Fibroblast of the conjunctiva (primary cell): Measurements from ENCODE around the gene TSPAN5.

Experiments
- DNase-seq: peaks from one replicate; pipeline ENCODE4 v3.0.0-alpha.2; 2010; ENCODE audit warnings: low read depth

The TSPAN5 gene

DNA sequence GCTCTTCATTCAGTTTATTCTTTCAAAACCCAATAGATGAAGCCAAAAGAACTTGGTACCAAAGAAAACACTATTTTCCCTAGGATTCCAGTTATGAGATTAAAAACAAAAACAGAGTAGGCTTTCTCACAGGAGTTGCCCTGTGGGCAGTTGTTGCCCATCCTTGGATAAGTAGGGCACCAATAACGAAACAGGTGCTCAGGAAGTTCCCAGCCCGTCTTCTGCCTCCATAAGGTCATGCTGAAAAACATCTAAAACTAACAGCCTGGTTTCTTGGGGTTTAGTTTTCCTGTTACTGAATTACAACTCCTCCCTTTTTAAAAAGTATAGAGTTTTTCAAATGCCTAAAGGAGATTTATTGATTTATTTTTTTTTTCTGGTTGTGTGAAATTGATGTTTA lies 14.7 kb downstream of the TSPAN5 start:
- DNase-seq = no peak

GRCh38 chr4:98642991-98643426 lies 15.4 kb downstream of the TSPAN5 start:
- DNase-seq = no peak

DNA sequence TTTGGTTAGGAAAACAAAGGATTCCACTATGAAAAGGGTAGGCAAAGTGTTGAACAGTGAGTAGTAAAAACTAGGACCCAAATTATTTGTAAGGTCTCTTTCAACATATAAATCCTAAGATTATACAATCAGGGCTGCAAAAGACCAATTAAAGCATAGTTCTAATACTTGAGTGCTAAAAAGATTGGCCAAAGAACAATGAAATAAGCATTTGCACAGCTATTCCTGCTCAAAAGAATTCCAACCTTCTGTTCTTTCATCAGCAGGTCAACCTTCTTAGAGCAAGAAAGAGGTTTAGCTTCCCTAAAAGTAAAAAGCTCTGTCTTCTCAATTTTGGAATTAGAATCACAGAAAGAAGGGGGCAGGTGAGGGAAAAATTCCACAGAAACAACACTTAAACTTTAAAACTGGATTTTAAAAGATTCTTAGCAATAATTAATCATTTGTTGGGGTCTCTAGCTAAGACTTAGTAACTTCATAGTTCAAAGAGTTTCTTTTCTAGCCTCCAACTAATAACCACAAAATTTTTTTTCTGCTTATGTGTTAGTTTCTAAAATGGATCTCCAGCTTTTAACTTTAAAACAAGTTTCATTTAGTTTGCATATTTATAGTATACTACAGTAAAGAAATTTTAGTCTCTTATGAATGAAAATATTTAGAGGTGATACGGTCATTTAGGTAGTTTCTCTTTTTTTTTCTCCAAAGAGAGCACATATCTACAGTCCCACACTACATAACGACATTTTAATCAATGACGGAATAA lies 16.3 kb downstream of the TSPAN5 start:
- DNase-seq = no peak

- DNase-seq = no peak
Observed at GRCh38 chr4:98641376-98641775, 17.0 kb downstream of the TSPAN5 start.

DNA sequence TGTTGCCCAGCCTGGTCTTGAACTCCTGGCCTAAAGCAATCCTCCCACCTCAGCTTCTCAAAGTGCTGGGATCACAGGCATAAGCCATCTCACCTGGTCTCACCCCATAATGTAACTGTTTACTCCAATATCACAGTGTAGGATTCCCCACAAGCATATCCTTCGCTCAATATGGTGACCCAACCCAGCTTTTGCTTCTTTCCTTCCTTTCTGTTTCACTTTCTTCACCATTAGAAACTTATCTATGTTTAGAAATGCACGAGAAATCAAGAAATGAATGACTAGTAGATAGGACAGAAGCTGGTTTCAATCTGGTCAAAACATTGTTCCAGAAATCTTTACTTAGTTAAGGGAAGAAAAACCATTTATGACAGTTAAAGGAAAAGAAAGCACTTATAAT lies 18.9 kb downstream of the TSPAN5 start:
- DNase-seq = no peak

- DNase-seq = no peak
Observed at GRCh38 chr4:98639108-98639507, 19.3 kb downstream of the TSPAN5 start.

GRCh38 chr4:98638661-98639060 lies 19.8 kb downstream of the TSPAN5 start:
- DNase-seq = no peak

- no peak for DNase-seq
Observed at GRCh38 chr4:98634061-98634460, 24.4 kb downstream of the TSPAN5 start.

DNA sequence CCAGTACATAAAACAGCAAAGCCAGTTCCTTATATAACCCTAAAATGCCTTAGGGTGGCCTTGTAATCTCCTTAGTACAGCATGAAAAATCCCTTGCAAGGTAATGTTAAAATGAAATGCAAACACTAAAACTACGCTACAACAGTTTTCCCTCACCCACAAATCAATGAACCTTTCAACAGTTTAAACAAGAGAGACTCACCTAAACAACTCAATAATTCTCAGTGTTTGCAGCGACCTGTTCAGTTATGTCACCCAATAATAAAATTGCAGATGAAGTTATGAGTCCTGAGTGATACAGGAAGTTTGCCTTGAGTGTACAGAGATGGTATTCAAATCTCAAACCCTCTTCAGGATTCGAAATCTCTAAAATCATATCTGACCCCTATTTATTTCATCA lies 25.3 kb downstream of the TSPAN5 start:
- no peak for DNase-seq

DNA sequence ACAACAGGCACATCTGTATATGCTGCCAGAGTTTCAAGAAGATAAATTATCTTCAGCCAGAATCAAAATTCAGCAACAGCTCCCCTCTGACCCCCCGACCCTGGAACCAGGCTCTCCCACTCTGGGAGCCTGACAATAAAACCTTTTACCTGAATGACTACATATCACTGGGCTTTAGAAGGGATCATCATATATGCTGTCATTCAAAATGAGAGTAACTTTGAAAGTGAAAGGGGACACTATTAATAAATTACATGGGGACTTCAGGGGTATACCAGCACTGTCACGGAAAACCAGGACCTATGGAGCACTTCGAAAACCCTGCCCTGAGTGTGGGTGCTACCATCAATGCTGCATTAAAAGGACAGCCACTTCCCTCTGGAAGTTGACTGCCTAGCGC lies 26.2 kb downstream of the TSPAN5 start:
- DNase-seq = no peak

- DNase-seq = no peak
Observed at GRCh38 chr4:98631506-98631905, 26.9 kb downstream of the TSPAN5 start.

DNA sequence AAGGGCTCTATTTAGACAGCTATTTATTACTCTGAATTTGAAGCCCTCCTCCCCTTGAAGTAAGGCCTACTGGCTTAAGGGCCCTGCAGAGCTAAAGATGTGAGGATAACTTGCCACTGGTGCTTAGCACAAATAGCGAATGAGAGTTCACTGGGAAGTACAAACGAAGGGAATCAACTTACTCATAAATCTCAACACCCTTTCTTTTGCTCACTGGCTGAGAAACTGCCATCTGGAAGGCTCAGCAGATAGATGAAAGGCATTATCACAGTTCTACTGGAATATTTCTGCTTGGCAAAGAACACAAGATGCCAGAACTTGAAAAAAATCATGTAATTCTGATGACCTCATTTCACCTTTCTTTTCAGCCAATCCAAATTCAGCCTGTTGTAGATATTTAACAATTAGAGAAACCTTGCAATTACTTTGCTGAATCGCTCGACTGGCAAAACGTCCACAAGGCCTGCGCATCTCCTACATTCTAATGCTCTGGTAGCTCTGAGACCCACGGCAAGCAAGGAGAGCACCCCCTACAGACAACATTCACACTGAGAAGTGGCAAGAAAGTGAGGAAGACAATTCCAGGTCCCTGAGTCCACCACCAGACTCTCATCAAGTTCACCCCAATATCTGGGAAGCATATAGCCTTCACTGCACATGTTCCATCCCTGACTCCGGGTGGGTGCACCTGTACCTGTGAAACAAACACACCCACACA lies 27.5 kb downstream of the TSPAN5 start:
- no peak for DNase-seq

GRCh38 chr4:98627531-98628257 lies 30.7 kb downstream of the TSPAN5 start:
- DNase-seq = peak; percentile 48

DNA sequence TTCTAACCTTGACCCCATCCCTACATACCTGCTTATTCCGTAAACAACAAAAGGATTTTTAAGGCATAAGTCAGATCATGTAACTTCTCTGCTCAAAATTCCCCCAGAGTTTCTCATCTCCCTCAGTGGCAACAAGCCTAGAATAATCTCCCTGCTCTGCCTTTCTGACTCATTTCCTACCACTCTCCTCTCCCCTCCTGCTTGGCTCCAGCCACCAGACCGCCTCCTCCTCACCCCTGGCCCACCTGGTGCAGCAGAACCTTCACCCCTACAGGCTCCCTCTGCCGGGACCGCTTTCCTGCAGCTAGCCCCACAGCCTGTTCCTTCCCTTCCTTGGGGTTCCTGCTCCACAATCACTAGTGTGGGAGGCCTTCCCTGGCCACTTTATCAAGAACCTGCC lies 32.1 kb downstream of the TSPAN5 start:
- peak; percentile 74 for DNase-seq

DNA sequence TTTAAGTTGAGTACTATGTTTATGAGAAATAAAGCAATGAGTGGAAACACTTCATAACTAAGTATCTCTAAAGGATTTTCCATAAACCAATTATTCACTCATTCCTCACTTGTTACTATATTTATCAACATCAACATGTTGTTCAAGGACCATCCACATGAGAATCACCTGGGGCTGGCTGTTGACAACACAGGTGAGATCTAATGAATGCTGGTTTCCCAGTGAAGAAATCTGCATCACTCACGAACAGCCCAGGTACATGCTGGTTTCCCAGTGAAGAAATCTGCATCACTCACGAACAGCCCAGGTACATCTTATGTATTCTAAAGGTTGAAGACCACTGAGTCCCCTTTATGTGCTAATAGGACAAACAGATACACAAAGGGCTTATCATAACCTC lies 32.5 kb downstream of the TSPAN5 start:
- DNase-seq = no peak

DNA sequence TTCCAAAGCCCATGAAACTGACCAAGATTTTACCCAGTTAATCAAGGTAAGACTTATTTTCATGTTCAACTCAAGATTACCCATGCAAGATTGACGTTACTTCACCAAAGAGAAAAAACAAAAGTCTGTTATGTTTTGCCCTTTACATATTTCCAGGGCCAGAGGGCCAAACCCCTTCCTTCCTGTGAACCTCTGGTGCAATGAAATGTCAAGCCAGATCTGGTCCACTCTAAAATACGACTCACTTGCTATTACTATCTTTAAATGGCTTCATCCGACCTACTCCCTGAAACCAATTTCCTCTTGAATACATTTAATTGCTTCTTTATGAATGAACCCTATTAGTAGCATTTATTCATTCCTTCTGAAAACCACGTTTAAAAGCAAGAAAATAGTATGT lies 33.0 kb downstream of the TSPAN5 start:
- DNase-seq = no peak

- DNase-seq = no peak
Observed at GRCh38 chr4:98624642-98625041, 33.8 kb downstream of the TSPAN5 start.

DNA sequence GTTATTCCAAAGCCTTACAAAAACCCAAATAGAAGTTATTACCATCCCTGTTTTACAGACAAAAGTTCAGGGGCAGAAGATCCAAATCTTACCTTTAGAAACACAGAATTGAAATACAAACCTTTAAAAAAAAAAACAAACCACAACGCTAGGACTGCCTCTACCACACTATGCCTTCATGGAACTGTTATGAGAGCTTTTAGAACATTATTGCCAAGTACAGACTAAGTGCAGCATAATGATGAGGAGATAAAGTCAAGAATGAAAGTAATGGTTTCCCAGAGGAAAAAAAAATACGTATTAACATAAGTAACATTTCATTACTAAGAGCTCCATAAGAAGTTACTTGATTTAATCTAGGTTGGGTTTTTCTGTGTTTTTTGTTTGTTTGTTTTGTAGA lies 34.3 kb downstream of the TSPAN5 start:
- no peak for DNase-seq

GRCh38 chr4:98623126-98623802 lies 35.1 kb downstream of the TSPAN5 start:
- no peak for DNase-seq

DNA sequence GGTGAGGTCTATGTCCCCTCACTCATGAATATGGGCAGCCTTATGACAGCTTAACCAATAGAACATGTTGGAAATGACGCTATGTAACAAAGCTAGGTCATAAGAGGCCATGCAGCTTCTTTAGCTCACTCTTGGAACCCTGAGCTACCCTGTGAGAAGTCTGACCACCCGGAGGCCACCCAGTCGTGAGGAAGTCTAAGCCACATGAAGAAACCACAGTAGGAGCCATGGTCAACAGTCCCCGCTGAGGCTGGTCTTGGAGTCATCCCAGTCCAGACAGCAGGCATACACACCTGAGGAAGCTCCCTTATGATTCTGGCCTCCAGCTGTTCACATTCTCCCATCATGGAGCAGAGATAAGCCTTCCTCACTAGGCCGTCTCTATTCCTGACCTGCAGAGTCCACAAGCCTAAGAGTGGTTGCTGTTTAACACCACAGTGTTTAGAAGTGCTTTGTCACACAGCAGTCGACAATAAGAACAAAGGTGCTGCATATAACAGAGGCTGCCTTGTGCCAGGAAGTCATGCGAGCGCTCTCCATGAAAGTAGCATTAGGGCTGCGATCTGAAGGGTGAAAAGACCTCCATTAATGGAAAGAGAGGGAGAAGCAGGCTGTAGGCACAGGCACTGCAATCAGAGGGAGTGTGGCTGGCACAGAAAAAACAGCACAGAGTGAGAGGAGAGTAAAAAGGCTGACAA lies 38.2 kb downstream of the TSPAN5 start:
- no peak for DNase-seq

DNA sequence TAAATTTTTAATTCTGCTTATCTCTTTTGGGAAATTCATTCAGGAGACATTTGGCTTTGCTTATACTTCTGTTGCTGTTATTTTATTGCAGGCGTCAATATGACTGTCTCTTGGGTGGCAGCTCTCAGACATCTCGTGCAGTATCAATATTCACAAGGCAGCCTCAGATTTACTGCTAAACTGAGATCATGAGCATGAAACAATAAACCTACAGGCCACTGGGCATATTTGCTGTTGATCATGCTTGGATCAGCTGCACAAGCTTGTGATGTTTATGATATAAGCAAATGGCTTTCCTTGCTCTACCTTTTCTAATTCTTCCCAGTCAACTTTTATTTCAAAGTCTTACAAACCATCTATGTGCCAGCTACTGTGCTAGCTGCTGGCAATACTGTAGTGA lies 39.2 kb downstream of the TSPAN5 start:
- no peak for DNase-seq

DNA sequence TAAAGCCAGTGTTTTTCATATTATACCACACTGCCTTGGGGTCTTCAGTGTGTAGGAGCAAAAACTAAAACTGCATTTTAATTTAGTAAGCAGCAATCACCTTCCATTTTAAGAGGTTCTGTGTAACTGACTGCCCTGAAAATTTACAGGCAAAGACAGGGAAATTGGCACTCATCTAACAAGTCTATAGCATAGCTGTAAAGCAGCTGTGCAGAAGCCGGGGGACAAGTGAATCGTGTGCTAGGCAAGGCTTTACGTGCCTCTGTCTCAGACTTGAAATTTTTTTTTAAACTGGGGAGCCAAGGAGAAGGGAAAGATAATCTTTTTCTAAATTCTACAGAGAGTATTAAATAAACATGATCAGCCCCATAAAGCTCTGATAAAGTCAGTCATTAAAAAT lies 39.7 kb downstream of the TSPAN5 start:
- no peak for DNase-seq
